ENCODE data around the gene EDAR. TPM values are rescaled to one million over a fixed set of nuclear protein-coding genes. Genes with fewer than 3 reads are reported as not detected.

Gene EDAR
- total RNA-seq, 1 donor from 2014 or later = not detected

DNA sequence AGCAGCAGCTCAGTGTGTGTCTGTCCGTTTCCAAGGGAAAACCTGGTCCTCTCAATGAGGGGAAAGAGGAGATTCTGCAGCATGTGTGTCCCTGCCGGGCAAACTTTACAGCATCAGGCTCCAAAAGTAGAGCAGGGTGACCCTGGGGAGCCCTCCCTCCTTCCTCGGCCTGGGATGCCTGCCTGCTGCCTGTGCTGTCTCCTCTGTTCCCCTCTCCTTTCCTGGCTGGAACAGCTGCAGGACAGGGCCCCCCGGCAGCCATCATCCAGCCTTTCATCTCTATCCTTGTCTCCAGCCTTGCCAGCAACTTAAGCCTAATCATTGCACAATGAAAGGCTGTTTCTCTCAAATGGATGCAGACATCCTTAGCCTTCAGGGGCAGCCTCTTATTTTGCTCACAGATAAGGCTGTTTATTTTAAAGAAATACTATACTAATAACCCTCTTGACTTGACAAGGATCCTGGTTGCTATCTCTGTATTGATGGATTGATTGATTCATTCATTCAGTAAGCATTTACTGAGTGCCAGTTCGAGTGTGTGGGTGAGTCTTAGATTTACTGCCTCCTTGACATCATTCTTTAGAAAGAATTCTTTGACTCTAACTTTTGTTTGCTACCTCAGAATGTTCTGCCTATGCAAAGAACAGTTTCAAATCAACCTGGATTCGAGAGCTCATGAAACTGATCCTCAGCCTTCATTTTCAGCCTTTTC is 40.6 kb upstream of the EDAR start:
- no peak overlapping the region for H3K27ac Mint-ChIP-seq (ENCODE audit: unreplicated experiment)
- DNase-seq (ENCODE audit: low read depth, low spot score) = no peak
- peaks cover 8% of the 10 kb centered on the region for H3K27me3 Mint-ChIP-seq (ENCODE audit: low read depth)
- peaks cover 3% of the 10 kb centered on the region for H3K9me3 Mint-ChIP-seq
- peaks cover 30% of the 10 kb centered on the region for H3K4me1 Mint-ChIP-seq
- TF ChIP-seq, protein P1, sequence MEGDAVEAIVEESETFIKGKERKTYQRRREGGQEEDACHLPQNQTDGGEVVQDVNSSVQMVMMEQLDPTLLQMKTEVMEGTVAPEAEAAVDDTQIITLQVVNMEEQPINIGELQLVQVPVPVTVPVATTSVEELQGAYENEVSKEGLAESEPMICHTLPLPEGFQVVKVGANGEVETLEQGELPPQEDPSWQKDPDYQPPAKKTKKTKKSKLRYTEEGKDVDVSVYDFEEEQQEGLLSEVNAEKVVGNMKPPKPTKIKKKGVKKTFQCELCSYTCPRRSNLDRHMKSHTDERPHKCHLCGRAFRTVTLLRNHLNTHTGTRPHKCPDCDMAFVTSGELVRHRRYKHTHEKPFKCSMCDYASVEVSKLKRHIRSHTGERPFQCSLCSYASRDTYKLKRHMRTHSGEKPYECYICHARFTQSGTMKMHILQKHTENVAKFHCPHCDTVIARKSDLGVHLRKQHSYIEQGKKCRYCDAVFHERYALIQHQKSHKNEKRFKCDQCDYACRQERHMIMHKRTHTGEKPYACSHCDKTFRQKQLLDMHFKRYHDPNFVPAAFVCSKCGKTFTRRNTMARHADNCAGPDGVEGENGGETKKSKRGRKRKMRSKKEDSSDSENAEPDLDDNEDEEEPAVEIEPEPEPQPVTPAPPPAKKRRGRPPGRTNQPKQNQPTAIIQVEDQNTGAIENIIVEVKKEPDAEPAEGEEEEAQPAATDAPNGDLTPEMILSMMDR (conservative IDR thresholded peaks at IDR 0.05) = no peak
- H3K4me3 Mint-ChIP-seq = peak overlapping the region; percentile 25
- H3K36me3 Mint-ChIP-seq (ENCODE audit: low read depth) = peaks cover 5% of the 10 kb centered on the region

DNA sequence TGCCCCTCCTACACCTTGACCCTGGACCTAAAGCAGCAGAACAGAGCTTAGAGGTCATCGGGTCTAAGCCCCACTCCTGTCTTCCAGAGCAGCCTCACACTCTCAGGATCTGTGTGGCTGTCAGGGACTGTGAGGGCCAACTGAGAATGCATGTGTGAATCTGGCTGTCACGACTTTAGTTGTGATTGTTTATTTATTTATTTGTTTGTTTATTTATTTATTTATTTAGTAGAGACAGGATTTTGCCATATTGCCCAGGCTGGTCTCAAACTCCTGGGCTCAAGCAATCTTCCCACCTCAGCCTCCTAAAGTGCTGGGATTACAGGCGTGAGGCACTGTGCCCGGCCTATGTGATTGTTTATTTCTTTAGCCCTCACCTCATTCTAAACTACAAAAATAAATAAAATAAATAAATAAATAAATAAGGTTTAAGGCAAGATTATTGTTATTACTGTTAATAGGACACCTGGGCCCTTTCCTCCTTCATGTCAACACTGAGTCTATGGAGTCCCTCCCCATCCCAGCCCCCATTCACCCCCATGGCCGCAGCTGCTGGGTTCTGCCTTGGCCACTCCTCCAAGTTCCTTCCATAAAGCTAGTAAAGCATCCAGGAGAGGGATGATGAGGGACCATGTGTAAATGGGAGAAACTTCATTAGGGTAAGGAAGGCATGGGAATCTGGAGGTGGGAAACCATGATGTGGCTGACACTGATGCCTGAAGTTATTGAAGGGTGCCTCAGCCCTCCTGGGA is 39.9 kb upstream of the EDAR start:
- no peak overlapping the region for H3K27ac Mint-ChIP-seq (ENCODE audit: unreplicated experiment)
- peaks cover 3% of the 10 kb centered on the region for H3K9me3 Mint-ChIP-seq

DNA sequence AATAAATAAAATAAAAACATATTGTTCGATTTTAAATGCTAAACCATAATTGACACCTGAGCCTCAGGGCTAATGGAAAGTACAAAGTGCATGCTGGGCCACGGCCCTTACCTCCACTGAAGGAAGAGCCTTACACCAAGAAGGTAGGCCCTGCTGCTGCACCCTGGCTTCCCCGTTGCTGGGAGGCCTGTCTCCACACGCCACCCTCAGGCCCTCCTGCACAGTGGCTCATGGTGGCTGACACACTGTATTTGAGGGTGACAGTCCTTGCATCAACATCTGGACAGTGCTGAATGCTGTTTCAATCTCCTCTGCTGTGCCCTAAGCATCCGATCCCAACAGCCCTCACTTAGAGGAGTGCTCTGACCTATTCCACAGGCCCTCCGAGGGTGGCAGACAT is 39.3 kb upstream of the EDAR start:
- peaks cover 30% of the 10 kb centered on the region for H3K4me1 Mint-ChIP-seq
- H3K4me3 Mint-ChIP-seq = no peak overlapping the region
- peaks cover 8% of the 10 kb centered on the region for H3K27me3 Mint-ChIP-seq (ENCODE audit: low read depth)
- H3K27ac Mint-ChIP-seq (ENCODE audit: unreplicated experiment) = no peak overlapping the region
- no peak for DNase-seq (ENCODE audit: low read depth, low spot score)
- TF ChIP-seq, protein P1 (conservative IDR thresholded peaks at IDR 0.05) = no peak
- peaks cover 3% of the 10 kb centered on the region for H3K36me3 Mint-ChIP-seq (ENCODE audit: low read depth)
- H3K9me3 Mint-ChIP-seq = peaks cover 2% of the 10 kb centered on the region

More for the DNA sequence above, 39.9 kb upstream of the EDAR start:
- H3K27me3 Mint-ChIP-seq (ENCODE audit: low read depth) = peaks cover 8% of the 10 kb centered on the region
- peaks cover 5% of the 10 kb centered on the region for H3K36me3 Mint-ChIP-seq (ENCODE audit: low read depth)
- H3K4me3 Mint-ChIP-seq = no peak overlapping the region
- H3K4me1 Mint-ChIP-seq = peaks cover 30% of the 10 kb centered on the region
- no peak for DNase-seq (ENCODE audit: low read depth, low spot score)
- TF ChIP-seq, protein P1 (conservative IDR thresholded peaks at IDR 0.05) = no peak

DNA sequence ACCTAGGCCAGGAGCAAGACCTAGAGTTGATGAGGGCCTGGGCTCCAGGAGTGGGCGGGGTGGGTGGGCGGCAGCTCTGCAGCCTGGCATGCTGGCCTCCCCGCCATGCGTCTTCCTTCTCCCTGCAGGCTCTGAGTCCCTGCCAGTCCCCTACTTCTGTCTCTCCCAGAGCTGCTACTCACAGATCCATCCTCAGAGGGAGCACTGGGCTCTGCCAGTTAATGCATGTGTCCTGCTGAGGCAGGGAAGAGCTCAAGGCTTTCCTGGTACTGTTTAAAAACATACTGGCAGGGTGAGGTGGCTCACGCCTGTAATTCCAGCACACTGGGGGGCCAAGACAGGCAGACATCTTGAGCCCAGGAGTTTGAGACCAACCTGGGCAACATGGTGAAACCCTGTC is 38.7 kb upstream of the EDAR start:
- peaks cover 30% of the 10 kb centered on the region for H3K4me1 Mint-ChIP-seq
- no peaks in the 10 kb centered on the region for H3K9me3 Mint-ChIP-seq
- no peak for DNase-seq (ENCODE audit: low read depth, low spot score)
- peaks cover 8% of the 10 kb centered on the region for H3K27me3 Mint-ChIP-seq (ENCODE audit: low read depth)
- H3K4me3 Mint-ChIP-seq = no peak overlapping the region
- H3K27ac Mint-ChIP-seq (ENCODE audit: unreplicated experiment) = no peak overlapping the region
- TF ChIP-seq, protein P1 (conservative IDR thresholded peaks at IDR 0.05) = no peak
- H3K36me3 Mint-ChIP-seq (ENCODE audit: low read depth) = no peaks in the 10 kb centered on the region

DNA sequence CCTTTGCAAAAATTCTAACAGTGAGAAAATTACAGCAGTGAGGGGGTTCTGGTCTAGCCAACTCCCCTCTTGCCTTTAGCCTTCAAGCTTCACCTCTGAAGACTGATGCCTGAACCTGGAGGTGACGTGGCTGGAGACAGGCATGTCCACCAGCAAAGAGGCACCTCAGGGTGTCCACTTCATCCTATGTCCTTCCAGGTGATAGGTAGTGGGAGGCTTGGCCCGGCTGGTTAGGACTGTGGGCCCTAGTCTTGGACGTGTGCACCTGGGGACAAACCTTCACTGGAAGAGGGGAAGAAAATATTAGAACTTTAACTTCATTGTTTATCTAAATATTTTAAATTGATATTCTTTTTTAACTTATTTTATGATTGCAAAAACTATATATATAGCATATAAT is 35.5 kb upstream of the EDAR start:
- Mint-ChIP-seq H3K9me3 (no peaks in the 10 kb centered on the region), H3K27me3 (ENCODE audit: low read depth) (no peaks in the 10 kb centered on the region)

More for the DNA sequence above, 35.5 kb upstream of the EDAR start:
- Mint-ChIP-seq H3K36me3 (ENCODE audit: low read depth) (no peaks in the 10 kb centered on the region), H3K27ac (ENCODE audit: unreplicated experiment) (no peak overlapping the region), H3K4me3 (no peak overlapping the region), H3K4me1 (peaks cover 23% of the 10 kb centered on the region)
- TF ChIP-seq, protein P1 (conservative IDR thresholded peaks at IDR 0.05) = no peak
- no peak for DNase-seq (ENCODE audit: low read depth, low spot score)

All from neural crest cell (in vitro differentiated cells).